ENCODE measurements around the gene IFRD1. TPM values are rescaled to one million over a fixed set of nuclear protein-coding genes. Genes with fewer than 3 reads are reported as not detected.
A peak's percentile ranks its signal among the peaks of the same experiment; 100 is the strongest.
"Not testable (repeated sequence)": the region's sequence is repeated elsewhere in the genome, so short reads cannot be mapped to it uniquely, and the experiment has no call there.

Gene IFRD1
- total RNA-seq, 1 experiment from 2014 or later = 35.7 TPM

- DNase-seq (ENCODE audit: low read depth) = no peak
These were observed 10.8 kb upstream of the IFRD1 start for GRCh38 chr7:112439476-112439875.

GRCh38 chr7:112442210-112442609, 8.1 kb upstream of the IFRD1 start:
- DNase-seq (ENCODE audit: low read depth) = no peak

DNA sequence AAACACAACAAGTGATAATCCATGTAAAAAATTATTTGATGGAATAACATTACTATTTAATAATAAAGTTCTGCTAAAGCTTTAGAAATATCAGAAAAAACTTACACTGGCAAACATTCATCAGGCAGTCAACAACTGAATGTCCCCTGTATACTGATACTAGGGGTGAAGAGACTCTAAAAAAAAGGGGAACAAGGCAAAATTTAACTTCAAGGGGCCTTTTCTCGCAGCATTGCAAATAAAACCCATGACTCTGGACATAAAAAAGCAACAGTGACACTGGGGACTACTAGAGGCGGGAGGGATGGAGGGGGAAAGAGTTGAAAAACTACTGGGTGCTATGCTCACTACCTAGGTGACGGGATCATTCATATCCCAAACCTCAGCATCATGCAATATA, 5.8 kb upstream of the IFRD1 start:
- DNase-seq (ENCODE audit: low read depth) = no peak

- DNase-seq (ENCODE audit: low read depth) = no peak
These were observed 3.8 kb upstream of the IFRD1 start for GRCh38 chr7:112446431-112446830.

DNA sequence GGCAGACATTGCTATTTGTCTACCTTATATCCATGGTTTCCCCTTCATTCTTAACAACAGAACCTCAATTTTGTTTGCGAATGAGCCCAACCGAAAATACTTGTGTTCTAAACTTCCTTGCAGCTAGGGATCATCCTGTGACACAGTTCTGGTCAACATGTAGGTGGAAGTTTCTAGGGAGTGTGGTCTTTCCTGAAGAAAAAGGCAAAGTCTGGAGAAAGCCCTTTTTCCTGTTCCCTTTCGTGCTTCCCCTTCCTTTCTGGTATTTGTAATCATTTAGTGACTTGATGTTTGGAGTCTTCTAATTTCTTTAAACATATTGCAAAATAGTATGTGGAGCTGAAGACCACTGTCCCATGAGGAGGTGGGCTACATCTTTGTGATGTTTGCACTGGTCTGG, 2.9 kb upstream of the IFRD1 start:
- DNase-seq (ENCODE audit: low read depth) = no peak

- no peak for DNase-seq (ENCODE audit: low read depth)
These were observed 1.9 kb upstream of the IFRD1 start for GRCh38 chr7:112448381-112448780.

DNA sequence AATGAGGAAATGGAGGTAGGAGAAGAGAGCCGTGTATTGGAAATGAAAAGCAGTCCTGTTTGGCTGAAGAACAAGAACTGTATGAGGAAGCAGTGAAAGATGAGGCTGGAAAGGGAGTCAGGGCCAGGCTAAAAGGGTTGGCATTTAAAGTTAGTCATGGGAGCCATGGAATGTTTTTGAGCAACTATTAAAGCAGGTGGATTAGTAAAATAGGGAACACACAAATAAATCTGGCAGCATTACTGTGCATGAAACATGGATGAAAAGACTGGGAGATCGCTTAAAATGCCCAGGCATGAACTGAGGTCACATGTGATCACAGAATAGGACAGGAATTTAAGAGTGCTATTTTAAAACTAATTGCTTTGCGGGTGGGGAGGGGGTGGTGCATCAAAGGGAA, 1.4 kb upstream of the IFRD1 start:
- DNase-seq (ENCODE audit: low read depth) = no peak

DNA sequence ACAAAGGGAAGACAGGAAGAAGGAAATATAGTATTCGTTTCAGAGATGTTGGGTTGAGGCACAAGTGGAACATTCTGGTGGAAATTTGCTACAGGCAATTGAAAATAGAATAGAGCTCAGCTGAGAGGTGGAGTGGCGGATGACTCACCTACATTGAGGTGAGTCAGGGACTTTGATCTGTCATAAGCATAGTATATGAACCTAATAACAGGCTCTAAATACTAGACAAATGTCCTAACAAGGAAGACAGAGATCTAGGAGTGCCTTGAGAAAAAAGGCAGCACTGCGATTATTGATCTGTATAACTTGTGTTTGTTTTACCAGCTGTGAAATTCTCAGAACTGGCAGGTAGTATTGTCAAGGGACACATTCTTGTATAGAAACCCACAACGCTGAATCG, 907 bp upstream of the IFRD1 start:
- DNase-seq (ENCODE audit: low read depth) = peak; percentile 76

GRCh38 chr7:112450807-112451761, 824 bp downstream of the IFRD1 start:
- peak; percentile 96 for DNase-seq (ENCODE audit: low read depth)

DNA sequence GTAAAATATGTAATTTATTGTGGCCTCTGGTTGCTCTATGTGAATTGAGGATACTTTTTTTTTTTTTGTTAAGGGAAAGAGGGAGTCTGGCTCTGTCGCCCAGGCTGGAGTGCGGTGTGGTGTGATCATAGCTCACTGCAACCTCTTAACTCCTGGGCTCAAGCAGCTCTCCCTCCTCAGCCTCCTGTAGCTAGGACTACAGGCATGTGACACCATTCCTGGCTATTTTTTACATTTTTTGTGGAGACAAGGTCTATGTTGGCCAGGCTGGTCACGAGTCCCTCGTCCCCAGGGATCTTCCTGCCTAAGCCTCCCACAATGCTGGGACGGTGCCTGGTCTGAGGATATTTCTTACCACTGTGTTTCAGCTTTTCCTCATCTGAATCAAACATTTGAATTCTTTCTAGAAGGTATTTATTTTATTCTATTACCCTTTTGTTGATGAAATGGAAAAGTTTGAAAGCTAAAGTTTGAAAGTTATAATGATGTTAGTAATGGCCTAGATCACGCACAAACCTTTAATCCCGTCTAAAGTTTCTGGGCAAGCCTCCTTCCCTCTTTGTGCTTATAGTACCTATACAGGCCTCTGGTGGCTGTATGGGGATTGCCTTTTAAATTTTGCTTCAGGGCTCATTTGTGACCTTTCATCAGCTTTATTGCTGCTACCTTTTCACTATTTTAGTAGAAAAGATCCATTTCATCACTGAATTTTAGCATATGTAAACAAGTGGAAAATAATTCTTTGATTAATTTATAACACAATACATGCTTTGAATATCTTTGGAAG, 2.0 kb downstream of the IFRD1 start:
- peak; percentile 52 for DNase-seq (ENCODE audit: low read depth)

DNA sequence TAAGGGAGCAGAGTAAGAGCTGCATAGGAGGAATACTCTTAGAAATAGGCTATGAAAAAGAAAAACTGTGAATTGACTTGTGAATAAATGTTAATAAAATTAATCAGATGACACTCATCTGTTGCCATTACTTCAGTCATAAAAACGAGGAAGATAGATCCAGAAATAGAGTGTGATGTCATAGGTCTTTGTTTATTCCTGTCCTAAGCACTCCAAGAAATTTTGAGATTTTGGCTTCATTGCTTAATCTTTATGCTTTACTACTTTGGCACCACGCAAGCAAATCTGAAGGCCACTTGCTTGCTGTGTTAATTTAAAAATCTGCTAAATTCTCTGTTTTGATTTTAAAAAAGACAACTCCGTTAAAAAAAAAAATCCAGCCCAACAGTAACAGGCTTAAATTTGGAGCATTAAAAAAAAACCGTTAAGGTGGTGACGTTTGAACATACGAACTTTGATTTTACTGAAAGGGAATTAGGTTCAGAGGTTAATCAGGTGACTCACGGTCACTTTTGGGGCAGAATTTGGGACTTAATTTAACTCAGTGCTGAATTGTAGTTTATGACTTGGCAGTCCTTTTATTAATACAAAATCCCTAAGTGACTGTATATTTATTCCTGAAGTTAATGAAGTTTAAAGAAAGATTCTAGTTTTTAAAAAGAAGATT, 3.4 kb downstream of the IFRD1 start:
- no peak for DNase-seq (ENCODE audit: low read depth)

GRCh38 chr7:112454191-112454590, 3.9 kb downstream of the IFRD1 start:
- DNase-seq (ENCODE audit: low read depth) = not testable (repeated sequence)

DNA sequence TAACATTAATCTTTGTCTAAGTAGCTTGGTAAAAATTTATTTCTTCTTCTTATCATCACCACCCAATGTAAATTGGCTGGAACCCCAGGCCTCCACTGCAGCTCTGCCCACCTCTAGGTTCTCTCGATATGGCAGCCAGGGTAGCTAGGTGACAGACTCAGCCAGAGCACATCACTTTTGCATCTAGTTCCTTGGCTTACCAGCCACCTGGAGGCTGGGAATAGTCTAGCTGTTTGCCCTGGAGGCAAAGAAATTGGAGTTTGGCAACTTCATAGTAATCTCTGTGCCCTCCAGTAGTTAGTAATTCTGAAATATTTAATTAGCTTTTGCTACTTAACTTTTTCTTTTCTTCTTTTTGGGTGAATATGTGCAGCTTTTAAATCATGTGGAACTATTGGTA, 9.4 kb downstream of the IFRD1 start:
- DNase-seq (ENCODE audit: low read depth) = no peak

- DNase-seq (ENCODE audit: low read depth) = peak; percentile 78
These were observed 12.0 kb downstream of the IFRD1 start for GRCh38 chr7:112462236-112462635.

- DNase-seq (ENCODE audit: low read depth) = no peak
These were observed 17.6 kb downstream of the IFRD1 start for GRCh38 chr7:112467867-112468266.

DNA sequence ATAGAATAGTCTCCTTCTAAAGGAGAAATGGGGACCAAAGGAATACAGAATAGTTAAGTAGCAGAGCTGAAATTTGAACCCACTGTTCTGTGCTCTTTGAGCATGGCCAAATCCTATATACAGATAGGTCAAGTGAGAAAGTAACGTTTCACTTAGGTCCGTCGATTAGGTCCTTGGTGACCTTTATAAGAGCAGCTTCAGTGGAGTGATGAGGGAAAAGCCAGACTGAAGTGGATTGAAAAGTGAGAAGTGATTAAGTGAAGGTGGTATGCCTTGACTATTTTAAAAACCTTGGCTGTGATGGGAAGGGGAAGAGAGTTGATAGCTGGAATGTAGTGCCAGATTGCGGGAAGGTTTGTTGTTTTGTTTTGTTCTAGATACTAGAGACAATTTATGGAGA, 19.9 kb downstream of the IFRD1 start:
- no peak for DNase-seq (ENCODE audit: low read depth)

DNA sequence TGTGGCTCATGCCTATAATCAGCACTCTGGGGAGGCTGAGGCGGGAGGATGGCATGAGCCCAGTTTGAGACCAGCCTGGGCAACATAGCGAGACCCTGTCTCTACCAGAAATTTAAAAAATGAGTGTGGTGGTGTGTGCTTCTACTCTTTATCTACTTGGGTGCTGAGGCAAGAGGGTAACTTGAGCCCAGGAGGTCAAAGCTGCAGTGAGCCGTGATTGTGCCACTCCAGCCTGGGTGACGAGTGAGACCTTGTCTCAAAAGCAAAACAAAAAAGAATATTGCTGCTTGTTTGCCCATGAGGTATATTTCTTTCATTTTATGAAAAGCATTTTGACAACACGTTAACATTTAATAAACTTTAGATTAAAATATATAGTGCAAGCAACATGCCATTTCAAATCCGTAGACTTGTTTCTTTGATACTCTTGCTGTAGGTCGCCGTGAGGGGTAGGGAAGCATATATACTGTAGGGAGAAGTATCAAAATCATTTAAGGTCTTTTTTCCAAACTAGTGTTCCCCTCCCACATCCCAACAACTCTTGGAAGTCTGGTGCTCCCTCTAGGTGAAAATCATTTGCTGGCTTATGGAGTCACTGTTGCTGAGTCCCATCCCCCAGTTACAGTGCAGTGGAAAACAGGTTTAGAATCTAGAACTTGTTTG, 26.3 kb downstream of the IFRD1 start:
- no peak for DNase-seq (ENCODE audit: low read depth)

DNA sequence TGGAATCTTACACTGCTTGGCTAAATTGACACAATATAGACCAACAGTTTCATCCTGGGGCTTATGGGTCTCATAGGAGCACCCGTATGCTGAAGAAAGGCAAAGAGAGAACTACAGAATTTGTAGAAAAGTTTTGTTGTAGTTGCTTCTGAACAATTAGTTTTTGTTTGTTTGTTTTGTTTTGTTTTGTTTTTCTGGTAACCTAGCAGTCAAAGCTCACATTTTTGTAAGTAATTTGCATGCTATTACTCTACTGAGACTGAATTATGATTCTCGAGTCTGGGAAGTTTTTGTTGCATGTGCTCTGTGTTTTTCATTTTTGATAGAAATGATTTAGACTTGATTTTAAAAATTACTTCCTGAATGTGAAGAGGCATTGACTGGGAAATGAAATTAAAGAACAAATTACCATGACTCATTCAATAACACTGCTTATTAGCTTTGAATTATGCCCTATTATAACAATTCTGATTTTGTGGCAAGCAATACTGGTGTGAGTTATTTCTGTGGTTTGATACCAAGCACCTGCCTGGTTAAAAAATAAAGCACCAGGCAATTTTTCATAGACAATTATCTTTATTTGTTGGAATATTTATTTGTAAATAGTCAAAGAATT, 31.0 kb downstream of the IFRD1 start:
- DNase-seq (ENCODE audit: low read depth) = no peak

- DNase-seq (ENCODE audit: low read depth) = peak; percentile 90
These were observed 31.8 kb downstream of the IFRD1 start for GRCh38 chr7:112481833-112482670.

DNA sequence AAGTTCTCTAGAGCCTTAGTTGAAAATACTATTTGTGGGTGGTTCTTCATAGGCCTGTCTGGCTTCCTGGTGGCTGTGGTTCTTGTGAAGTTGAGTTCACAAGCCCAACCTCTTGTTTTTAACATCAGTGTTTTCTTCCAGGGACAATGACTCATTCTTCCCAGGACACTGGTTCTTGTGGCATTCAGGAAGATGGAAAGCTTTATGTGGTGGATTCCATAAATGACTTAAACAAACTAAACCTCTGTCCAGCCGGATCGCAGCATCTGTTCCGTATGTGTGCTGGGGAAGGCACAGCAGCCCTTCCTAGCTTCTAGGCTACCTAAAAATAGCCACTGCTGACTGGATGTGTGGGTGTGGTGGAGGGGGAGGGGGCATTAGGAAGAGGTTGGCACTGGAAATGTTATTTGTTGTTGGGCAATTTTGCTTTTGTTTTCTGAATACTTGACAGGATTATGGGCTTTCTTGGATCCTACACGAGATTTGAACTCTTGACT, 34.5 kb downstream of the IFRD1 start:
- DNase-seq (ENCODE audit: low read depth) = peak; percentile 95
